ENCODE results near the gene LRFN4. TPM values are rescaled to one million over a fixed set of nuclear protein-coding genes. Genes with fewer than 3 reads are reported as not detected.

Gene LRFN4
- polyA plus RNA-seq, 1 donor: 40.3 TPM

GRCh38 chr11:66858186-66858938 is 1.5 kb downstream of the LRFN4 start:
- no peak for DNase-seq

- DNase-seq: no peak
Measured at GRCh38 chr11:66858939-66859685, 2.2 kb downstream of the LRFN4 start.

DNA sequence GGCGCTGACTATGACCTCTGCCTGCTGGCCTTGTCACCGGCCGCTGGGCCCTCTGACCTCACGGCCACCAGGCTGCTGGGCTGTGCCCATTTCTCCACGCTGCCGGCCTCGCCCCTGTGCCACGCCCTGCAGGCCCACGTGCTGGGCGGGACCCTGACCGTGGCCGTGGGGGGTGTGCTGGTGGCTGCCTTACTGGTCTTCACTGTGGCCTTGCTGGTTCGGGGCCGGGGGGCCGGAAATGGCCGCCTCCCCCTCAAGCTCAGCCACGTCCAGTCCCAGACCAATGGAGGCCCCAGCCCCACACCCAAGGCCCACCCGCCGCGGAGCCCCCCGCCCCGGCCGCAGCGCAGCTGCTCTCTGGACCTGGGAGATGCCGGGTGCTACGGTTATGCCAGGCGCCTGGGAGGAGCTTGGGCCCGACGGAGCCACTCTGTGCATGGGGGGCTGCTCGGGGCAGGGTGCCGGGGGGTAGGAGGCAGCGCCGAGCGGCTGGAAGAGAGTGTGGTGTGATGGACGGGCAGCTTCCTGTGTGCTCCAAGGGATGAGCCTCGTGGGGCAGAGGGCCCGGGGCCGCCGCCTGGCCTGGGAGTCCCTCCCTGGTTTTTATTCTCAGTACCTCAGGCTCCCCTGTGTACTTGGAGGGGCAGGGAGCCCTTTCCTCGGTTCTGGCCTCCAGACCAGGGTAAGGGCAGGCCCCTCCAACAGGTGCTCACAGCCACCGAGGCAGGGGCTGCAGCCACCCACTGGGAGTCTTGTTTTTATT is 3.0 kb downstream of the LRFN4 start:
- no peak for DNase-seq

- DNase-seq: no peak
Measured at GRCh38 chr11:66860449-66860831, 3.6 kb downstream of the LRFN4 start.

DNA sequence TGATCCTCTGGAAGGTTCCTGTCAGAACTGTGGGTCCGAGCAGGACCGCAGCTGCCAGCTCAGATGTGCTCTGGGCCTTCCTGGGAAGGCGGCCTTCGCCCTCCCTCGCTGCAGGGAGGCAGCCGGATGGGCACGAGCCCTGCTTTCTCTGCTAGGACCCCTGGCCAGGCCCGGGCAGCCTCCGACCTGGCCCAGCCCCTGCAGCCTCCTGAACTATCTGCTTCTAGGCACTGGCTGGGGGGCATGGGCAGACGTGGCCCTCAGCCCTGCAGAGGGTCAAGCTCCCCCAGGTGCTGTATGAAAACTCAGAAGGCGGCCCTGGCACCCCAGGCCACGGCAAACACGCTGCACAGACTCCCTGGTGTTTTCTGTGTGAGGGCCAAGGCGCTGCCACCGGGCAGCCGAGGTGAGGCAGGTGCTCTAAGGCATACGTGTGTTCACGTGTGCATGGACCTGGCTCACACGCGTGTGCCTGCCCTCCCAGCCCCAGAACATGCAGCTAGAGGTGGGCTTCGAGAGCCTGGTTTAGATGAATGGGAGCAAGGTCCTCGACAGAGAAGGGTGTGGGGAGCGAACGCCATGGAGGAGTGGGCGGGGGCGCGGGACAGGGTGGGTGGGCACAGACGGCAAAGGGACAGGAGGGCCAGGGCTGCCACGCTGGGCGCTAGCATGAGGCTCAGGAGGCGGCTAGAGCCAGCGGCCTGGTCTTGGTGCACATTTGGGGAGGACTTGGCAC is 4.3 kb downstream of the LRFN4 start:
- no peak for DNase-seq

DNA sequence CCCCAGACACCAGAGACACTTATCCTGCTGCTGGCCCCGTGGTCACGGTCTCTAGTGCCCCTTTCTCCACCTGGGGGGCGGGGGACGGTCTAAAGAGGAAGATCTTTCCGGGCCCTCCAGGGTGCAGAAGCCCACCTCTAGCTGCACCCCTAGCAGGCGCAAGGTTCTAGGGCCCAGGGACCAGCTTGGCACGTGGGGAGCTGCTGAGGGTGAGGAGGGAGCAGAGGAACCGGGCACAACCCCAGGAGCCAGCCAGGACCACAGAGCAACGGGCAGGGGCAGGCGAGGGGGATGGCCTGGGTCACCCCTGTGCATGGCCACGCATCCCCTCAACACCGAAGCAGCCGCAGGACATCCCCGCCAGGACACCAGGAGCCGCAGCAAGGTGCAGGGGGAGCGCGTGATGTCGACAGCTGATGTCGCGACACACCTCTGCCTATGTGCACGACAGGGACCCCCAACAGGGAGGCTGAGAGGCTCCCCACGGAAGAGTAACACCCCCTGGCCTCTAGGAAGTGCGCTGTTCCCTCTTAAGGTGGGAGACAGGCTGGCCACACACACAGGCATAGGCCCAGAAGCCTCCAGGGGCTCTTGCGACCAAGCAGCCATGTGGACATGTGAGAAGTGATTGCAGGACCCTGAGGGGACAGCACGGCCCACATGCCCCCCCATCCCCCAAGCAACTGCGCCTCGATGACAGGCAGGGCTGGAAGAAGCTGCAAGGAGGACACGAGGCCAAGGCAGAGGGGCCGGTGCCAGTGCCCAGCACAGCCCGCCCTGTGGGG is 5.1 kb downstream of the LRFN4 start:
- DNase-seq: no peak

- no peak for DNase-seq
Measured at GRCh38 chr11:66862559-66863037, 5.7 kb downstream of the LRFN4 start.

DNA sequence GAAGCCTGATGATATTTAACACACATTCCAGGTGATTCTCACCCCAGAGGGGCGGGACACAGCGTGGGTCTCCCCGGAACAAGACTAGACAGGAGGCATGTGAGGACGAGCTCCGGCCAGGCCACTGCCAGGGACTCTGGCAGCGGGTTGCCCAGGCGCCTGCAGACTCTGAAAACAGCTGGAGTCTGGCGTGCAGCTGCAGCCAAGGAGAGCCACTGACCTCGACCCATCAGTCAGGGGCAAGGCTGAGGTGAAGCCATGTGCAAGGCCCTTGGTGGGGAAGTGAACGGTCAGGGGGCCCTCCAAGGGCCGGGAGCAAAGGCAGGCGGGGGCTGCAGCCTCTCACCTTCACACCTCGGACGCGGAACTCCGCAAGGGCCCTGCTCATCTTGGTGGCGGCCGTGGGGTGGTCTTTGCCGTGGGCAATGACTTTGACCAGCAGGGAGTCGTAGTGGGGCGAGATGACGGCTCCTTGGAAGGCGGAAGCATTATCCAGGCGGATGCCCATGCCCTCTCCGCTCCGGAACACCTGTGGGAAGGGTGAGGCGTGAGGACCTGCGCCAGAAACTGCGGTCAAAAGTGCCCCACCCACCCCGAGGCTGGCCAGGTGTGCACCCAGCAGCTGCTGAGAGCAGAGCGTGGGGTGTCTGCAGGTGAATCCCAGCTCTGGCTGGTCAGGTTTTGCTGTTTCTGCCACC is 6.7 kb downstream of the LRFN4 start:
- DNase-seq: no peak

DNA sequence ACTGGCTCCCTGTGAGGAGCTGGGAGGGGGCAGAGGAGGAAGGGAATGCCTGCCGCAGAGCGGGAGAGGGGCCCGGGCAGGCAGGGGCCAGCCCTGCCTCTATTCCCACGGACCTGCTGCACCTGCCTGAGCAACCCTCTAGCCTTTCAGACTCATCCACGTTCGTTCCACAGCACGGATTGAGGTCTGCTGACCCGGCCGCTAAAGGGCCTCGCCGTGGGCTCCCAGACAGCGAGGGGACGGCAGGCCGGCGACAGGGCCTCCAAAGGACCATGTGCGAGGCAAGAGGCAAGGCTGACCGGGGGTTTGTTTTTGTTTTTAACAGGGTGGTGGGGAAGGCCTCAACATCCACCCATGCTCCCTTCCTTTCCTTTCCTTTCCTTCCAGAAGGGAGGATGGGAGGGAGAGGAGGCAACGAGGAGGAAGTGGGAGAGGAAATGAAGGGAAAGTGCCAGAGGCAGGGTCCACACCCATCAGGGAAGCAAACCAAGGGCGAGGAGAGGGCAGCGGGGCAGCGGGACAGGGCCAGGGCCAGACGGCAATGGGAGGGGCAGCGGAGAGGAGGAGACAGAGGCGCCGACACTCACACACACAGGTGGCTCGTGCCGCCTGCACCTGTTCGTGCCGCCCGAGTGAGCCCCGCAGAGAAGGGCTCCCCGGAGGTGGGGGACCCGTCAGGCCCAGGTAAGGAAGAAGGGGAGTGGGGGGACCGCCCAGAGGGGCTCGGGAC is 7.5 kb downstream of the LRFN4 start:
- DNase-seq: no peak

DNA sequence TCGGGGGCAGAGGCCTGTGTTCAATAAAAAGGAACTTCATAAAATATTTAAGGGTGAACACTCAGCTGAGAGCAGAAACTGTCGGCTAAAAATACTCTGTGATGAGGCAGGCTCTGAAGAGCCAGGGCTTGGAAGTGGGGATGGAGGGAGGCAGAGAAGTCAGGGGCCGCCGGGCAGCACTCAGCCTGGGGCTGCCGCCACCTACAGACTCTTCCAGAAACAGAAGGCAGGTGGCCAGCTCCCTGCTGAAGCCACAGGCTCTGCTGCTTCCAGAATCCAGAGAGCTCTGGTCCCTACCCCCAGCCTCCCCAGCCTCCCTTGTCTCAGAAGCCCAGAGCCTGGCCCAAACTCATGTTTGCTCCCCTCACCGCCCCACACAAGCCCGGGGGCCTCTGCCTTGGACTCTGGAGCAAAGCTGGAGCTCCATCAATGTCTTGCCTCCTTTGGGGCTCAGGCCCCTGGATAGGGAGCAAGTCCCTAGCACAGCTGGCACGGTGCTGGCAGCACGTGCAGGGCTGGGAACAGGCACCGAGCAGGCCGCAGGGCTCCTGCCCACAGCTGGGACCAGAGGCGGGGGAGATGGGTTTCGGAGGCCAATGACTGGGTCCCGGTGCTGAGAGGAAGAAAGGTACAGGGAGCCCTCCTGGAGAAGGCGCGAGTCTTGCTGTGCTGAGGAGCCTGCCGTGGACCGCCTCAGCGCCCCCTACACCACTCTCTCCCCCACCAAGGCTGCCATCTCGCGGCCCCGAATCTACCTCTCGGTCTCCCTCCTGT is 8.2 kb downstream of the LRFN4 start:
- no peak for DNase-seq

DNA sequence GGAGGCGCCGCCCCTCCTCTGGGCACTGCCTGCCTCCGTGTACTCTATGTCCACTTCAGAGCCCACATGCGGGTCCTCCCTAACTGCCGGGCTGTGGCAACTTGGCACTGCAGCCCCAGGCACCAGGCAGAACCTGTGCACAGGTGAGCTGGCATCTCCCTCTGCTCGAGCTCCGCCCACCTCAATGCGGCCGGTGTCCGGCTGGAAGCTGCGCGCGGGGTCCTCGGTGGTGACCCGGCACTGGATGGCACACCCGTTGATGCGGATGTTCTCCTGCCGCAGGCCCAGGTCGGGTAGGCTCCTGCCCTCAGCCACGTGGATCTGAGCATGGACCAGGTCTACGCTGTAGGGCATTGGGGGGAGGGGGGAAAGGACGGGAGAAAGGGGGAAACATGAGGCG is 9.1 kb downstream of the LRFN4 start:
- no peak for DNase-seq

GRCh38 chr11:66866511-66866986 is 9.7 kb downstream of the LRFN4 start:
- no peak for DNase-seq

DNA sequence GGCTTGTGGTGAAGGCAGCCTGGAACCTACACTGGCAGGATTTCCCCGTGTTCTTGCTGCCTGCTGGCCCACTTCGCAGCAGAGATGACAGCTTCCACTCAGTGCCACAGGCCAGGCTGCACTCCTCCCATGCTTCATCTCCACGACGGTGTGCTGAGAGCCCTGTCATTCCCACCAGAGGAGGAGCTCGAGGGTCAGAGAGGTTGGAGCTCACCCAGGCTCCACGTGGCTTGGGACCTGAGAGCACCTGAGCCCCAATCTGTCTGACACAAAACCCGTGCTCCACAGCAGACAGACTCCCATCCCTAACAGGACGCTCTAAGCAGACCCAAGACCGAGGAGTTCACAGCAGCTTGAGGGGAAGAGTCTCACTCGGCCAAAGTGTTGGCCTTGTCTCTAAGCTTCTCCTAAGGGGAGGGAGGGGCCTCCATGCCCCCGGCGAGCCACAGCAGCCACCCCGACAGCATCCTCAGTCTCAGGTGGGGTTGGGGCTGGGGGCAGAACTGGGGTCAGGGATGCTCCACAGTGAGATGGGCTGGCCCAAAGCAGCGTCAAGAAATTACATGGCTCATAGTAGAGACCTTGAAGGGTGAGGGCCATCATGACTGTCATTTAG is 10.7 kb downstream of the LRFN4 start:
- DNase-seq: no peak

- no peak for DNase-seq
Measured at GRCh38 chr11:66868082-66868725, 11.3 kb downstream of the LRFN4 start.

DNA sequence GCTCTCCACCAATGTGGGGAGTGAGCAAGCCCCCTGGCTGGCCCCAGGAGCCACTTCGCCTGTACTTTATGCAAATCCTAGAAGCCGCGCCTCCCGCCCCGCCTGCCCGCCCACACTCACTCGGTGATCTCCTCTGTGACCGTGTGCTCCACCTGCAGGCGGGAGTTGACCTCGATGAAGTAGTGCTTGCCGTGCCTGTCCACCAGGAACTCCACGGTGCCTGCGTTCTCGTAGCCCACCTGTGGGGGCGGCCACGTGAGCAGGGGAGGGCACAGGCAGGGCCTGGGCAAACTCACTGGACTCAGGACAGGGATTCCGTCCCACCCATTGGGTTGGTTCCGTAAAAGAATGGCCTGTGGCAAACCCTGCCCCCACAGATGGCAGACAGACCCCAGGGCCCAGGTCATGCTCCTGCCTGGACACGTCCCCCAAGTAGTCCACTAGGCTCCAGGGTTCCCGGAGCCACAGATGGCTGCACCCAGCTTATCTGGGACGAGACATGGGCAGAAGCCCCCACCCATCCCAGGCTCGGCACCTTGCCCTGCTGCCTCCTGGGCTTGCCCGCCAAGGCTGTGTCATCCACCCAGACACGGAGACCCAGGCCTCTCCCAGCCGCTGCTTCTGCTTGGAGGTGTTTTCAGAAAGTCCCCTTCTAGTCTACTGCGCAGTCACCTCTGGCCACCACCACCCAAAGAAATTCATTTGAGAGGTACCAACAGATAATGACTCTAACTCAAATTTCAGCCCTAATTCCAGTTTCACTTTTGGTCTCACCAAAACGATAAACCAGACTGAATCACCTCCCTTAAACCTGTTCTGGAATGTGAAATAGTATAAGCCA is 12.1 kb downstream of the LRFN4 start:
- no peak for DNase-seq

GRCh38 chr11:66869567-66869870 is 12.7 kb downstream of the LRFN4 start:
- DNase-seq: no peak

- no peak for DNase-seq
Measured at GRCh38 chr11:66870131-66870530, 13.3 kb downstream of the LRFN4 start.

Measured in hindlimb muscle (tissue), 1 donor.